Hippocampal formation (tissue), 2 donors: ENCODE results near the gene MAZ.

Experiments used
- DNase-seq, 2 donors: peaks; one replicate each; lab custom pipeline; 2025; lab: John Stamatoyannopoulos, UW

Gene MAZ

DNA sequence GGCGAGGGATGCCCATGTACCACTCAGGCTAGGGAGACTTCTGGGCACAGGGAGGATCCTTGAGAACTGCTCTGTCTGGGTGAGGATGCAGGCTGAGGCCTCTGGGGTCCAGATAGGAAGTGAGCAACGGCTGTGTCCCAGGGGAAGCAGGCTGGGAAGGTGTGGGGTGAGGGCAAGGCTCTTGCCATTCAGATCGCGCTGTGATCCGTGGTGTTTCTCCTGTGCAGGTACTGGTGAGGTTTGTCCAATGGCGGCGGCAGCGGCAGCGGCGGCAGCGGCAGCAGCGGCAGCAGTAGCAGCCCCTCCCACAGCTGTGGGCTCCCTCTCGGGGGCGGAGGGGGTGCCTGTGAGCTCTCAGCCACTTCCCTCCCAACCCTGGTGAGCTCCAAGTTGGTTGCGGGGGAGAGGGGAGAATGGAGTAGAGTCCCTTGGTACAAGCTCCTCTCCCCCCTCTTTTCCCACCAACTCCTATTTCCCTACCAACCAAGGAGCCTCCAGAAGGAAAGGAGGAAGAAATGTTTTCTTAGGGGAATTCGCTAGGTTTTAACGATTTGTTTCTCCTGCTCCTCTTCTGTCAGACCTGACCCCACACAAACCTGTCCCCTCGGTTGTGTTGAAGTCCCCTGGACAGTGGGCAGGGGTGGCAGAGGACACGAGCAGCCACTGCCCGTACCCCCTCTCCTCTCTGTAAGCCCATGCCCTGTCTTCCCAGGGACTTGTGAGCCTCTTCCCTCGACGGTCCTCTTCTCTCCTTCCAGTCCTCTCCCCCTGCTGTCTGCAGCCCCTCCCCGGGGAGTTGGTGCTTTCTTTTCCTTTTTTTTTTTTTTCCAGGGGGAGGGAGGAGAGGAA is 3.7 kb downstream of the MAZ start:
- DNase-seq = no peak

DNA sequence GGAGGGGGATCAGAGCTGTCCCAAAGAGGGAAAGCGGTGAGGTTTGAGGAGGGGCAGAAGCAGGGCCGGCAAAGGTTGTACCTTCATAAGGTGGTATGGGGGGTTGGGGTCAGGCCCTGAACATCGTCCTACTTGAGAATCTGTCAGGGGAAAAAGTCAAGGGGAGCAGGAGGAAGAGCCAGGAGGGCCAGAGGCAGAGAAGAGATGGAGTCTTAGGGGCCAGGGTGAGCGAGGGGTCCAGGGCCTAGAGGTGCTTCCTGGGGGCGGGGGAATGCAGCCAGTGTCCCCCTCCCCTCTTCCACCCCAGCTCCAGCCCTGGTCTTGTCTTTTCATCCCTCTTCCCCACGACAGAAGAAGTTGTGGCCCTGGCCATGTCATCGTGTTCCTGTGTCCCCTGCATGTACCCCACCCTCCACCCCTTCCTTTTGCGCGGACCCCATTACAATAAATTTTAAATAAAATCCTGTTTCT is 4.4 kb downstream of the MAZ start:
- DNase-seq = no peak

DNA sequence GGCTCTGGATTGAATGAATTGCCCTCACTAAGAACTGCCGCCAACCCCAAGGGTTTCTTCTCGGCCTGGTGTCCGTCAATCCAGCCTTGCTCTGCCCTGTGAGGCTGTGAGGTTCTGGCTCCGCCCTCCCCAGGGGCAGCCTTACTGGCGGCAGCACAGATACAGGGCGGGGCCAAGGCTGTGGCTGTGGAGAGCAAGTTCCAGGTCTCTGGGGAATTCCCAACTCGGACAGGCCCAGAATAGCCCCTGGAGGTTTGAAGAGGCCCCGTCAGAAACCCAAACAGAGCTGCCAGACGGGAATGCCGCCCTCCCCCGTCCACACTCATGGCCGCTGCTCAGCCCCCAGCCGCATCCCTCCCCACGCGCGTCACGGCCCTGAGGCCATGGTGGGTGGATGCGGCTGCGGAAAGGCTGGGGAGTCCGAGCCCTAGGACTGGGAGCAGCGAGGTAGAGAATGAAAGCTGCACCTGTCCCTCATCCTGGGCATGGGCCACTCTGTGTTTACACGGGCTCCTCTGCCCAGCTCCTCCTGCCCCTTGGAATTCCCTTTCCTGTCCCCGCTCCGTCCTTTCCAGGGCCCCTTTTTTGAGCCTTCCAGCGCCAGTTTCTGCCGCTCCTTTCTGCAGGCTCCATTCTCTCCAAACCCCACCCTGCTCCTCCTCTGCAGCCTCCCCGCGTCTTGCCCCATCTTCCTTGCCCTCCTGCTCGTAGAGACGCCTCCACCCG is 5.0 kb downstream of the MAZ start:
- peak; percentile 91 to 93 for DNase-seq

DNA sequence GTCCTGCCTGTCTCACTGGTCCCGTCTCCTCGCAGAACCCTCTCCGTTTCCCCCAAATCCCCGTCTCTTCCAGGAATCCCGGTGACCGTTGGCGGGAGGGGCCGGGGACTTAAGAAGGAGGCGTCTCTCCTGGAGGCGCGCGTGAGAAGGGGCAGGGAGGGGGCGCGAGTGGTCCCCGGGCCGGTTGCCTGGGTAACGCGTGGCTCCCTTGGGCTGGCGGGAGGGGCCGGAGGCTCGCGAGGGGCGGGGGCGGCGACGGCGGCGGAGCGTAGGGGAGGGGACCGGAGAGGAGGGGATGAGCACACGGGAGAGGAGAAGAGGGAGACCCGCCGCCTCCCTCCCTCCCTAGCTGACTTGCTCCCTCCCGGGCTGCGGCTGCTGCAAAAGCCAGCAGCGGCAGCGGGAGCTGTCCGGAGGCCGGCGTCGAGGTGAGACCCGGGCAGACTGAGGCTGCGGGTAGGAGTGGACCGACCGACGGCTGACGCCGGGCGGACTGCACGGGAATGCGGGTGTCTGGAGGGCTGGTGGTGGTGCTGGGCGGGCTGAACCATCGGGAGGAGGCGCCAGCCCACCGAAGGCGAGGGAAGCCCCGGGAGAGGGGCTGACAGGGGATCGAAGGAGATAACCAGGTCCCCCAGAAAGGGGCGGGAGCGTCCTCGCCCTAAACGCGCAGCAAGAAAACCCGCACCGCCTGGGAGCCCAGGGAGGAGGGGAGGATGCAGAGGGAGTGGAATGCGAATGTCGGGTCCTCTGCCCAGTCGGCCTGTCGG is 5.8 kb downstream of the MAZ start, which contains the start of gene PRRT2:
Gene PRRT2, plus strand, starts transcription at position 298 of the 770 bp plus-strand sequence. CDS start 862 bp downstream, outside the sequence.
- peak; percentile 57 to 60 for DNase-seq

DNA sequence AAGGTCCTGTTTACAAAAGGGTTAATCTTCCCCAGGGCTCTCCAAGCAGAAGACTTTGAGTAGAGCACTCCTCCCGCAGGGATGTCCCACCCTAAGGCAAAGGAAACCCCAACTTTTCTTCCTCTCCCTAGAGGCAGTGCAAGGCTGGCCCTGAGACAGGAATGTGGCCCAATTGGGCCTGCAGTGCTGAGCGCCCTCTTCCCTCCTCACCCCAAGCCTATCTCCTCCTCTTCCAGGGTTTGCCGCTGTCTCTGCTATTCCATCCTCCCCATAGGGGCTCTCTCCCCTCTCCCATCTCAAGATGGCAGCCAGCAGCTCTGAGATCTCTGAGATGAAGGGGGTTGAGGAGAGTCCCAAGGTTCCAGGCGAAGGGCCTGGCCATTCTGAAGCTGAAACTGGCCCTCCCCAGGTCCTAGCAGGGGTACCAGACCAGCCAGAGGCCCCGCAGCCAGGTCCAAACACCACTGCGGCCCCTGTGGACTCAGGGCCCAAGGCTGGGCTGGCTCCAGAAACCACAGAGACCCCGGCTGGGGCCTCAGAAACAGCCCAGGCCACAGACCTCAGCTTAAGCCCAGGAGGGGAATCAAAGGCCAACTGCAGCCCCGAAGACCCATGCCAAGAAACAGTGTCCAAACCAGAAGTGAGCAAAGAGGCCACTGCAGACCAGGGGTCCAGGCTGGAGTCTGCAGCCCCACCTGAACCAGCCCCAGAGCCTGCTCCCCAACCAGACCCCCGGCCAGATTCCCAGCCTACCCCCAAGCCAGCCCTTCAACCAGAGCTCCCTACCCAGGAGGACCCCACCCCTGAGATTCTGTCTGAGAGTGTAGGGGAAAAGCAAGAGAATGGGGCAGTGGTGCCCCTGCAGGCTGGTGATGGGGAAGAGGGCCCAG is 6.7 kb downstream of the MAZ start:
- DNase-seq = no peak

DNA sequence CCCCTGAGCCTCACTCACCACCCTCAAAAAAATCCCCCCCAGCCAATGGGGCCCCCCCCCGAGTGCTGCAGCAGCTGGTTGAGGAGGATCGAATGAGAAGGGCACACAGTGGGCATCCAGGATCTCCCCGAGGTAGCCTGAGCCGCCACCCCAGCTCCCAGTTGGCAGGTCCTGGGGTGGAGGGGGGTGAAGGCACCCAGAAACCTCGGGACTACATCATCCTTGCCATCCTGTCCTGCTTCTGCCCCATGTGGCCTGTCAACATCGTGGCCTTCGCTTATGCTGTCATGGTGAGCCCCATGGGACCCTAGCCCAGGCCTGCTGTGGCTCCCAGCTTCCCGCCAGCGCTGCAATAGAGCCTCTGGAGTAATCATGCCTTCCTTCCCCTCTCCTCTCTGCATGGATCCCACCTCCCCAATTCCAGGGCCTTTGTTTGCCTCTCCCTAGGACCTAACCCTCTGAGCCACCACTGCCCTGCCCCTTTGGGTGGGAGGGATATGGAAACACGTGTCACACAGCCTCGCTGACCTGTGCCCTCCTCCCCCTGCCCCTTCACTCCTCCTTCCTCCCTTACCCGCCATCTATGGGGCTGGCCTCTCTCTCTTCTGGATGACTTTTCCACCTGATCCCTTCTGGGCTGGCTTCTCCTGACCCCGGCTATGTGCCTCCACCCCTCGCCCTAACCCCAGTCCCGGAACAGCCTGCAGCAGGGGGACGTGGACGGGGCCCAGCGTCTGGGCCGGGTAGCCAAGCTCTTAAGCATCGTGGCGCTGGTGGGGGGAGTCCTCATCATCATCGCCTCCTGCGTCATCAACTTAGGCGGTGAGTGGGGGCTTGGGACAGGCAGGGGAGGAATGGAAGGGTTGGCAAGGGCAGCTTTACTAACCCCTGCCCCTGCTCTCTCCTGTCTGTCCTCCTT is 7.6 kb downstream of the MAZ start:
- no peak for DNase-seq

DNA sequence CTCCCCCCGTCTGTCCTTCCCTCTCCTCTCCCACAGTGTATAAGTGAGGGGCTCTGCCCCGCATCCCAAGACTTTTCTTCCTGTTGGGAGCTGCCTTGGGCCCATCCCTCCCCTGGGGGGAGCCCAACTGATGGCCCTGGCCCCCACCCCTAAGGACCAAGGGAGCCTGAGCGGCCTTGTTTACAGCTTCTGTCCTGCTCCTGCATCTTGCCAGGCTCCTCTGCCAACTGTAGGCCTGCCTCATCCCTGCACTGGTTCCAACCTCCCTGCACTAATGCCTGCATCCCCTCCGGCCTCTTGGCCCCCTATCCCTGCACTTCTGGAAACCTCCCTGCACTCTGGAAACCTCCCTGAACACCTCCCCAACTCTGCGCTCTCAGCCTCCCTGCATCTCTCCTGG is 8.3 kb downstream of the MAZ start:
- no peak for DNase-seq

DNA sequence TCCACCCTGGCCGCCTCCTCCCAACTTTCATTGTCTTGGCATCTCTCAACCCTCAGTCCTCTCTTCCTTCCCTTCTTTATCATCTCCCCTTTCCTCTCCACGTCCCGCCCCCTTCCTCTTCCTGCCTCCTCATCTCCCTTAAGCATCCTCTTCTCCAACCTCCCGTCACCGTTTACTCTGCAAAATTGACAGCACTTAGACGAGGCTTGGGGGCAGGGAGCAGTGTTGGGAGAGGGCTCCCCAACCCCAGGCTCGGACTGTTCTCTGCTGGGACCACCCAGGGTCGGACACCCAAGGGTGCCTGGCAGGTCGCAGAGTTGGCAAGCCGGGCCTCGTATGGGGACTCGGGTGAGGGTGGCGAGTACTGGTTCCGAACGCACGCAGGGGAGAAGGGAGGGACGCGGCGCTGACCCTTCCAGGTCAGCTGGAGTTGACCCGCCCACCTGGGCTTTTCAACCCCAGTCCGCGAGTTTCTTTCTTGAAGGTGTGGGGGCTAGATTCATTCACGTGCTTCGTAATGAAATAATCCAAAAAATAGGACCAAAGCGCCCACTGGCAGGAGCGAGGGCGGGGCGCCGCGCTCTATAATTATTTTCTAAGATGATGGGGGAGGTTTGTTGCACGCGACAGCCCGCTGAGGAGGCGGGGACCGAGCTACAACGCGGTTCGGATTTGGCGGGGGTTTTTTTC is 8.8 kb downstream of the MAZ start:
- no peak for DNase-seq

DNA sequence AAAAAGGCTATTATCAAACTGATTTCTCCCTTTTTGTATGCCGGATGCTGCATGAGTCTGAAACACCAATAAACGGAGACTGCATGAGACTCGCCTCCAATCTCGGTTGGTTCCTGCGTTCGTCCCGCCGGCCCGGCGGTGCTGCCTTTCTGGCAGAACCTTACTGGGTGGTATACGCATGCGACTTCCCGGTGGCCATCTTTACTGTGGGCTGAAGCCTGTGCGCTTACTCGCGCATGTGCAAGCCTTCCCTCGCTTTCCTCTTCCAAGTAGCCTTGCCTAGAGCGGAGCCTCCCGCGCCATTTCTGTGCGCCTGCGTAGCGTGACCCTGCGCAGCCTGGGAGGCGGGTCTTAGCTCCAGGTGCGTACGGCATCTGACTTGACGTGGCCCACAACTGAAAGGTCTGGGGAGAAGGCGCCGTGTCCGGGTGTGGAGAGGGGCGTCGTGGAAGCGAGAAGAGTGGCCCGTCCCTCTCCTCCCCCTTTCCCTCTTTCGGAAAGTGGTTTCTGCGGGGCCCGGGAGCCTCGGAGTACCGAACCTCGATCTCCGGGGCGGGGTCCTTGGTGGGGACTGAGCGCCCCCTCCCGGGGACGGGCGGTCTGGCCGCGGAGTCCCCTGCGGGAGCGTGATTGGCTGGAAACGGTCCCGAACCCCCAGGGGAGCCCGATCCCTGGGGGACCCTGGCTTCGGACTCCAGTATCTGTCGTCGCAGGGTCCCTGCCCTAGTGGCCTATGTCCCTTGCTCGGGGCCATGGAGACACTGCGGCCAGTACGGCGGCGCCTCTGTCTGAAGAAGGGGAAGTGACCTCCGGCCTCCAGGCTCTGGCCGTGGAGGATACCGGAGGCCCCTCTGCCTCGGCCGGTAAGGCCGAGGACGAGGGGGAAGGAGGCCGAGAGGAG is 9.7 kb downstream of the MAZ start, which contains the start of gene PAGR1:
Gene PAGR1, plus strand, starts transcription at position 360 of the 901 bp plus-strand sequence. Its CDS starts 374 bp downstream, at position 734.
- DNase-seq = peak; percentile 96 to 97

DNA sequence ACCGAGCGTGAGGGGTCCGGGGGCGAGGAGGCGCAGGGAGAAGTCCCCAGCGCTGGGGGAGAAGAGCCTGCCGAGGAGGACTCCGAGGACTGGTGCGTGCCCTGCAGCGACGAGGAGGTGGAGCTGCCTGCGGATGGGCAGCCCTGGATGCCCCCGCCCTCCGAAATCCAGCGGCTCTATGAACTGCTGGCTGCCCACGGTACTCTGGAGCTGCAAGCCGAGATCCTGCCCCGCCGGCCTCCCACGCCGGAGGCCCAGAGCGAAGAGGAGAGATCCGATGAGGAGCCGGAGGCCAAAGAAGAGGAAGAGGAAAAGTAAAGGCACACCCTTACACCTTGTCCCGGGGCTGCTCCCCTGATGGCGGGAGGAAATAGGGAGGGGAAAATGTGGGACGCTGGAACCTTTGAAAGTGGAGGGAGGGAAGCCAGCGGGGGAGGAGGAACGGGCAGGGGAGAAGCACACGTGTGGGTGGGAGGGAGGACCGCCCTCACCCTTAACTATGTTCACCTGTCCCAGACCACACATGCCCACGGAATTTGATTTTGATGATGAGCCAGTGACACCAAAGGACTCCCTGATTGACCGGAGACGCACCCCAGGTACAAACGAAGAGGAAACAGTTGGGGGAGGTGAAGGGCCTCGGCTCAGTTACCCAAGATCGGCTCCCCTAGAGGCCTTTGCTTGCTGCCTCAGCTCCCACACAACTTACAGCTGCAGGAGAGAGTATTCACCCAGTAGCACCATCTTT is 10.5 kb downstream of the MAZ start:
- DNase-seq = peak in 1 of 2 donors; percentile 59

DNA sequence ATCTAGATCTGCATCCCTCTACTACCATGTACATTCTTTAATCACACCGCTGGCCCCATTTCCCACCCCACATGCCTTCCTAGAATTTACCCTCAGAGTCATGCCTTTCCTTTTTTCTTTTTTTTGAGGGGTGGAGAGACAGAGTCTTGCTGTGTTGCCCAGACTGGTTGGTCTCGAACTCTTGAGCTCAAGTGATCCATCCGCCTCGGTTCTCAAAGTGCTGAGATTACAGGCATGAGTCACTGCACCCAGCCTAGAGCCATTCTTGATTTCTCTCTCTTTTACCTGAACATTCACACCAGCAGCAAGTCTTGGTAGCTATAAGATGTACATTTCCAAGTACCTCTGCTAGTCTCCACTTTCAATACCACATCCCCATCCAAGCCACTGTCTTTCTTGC is 11.8 kb downstream of the MAZ start:
- DNase-seq = no peak

DNA sequence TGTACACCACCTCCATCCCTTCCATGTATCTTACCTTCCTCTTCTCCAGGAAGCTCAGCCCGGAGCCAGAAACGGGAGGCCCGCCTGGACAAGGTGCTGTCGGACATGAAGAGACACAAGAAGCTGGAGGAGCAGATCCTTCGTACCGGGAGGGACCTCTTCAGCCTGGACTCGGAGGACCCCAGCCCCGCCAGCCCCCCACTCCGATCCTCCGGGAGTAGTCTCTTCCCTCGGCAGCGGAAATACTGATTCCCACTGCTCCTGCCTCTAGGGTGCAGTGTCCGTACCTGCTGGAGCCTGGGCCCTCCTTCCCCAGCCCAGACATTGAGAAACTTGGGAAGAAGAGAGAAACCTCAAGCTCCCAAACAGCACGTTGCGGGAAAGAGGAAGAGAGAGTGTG is 13.2 kb downstream of the MAZ start:
- no peak for DNase-seq

DNA sequence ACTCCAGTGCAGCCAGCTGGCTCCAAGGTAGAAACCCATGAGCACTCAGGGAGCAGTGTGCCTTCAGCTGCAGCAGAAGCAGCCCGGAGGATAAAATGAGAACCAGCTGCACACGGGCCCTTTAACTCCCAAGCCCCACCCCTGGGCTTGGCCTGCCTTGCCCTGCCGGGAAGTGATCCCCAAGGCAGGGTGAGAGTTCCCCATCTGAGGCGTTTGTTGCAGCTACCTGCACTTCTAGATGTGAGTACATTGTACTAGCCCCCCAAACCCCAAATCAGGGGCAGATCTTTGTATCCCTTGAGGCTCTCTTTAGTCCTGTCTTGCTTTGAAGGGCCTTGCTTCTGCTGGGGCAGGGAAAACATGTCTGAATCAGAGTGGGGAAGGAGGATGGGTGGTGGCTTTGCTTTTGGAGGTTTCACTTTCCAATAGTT is 14.0 kb downstream of the MAZ start, which contains the start of gene MVP:
Gene MVP, plus strand, starts transcription at position 192 of the 431 bp plus-strand sequence. CDS start 10,088 bp downstream, outside the sequence.
- peak; percentile 38 to 46 for DNase-seq

DNA sequence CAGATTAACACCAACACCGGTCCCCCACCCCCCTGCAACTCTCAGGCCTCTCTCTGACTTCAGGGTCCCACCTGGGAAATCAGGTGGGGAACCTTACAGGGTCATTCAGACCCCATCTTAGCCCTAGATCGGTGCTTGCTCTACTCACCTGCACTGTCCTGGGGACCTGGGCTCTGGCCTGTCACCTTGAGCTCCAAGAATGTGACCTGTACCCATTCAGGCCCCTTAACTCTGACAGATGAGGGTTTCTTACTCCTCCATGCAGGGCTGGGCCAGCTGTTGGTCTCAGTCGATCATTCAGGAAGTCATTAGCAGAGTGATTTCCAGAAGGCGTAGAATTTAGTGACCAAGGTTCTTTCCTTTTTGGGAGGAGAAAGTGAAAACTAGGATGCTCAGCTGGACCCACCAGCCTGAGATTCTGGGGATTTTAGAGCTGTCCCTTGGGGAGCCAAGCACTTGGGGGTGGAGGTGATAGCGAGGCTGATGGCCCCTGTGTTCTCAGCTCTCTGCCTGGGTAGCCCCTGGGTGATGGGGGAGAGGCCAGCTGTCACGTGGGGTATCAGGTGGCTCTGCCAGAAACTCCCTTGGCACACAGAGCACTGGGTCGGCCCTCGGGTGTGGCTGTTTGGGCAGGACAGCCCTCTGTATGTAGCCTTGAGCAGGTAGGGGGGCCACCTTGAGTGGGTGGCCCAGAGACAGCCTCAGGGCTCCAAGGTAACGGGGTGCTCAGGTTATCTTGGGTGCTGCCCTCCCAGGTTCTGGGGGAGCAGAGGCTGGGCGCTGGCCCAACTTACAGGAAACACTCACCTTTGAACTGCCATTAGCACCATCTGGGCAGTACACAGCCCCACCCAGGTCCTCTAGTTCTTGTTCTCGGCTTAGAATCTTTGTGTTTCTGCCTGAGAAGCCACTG is 14.7 kb downstream of the MAZ start:
- DNase-seq = no peak

DNA sequence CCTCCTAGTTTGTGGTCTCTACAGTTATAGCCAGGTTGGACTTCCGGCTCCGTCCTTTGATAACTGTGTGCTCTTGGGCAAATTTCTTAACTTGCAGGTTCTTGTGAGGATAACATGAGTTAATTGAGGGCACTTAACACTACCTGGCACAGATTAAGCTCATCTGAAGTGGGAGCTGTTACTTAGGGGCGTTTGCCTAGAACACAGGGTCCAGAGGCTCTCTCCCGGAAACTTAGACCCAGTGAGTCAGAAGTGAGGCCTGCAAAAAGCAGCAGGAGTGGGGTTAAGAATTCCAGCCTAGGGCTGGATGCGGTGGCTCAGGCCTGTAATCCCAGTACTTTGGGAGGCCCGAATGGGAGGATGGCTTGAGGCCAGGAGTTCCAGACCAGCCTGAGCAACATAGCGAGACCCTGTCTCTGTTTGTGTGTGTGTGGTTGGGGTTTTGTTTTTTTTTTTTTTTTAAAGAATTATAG is 15.3 kb downstream of the MAZ start:
- no peak for DNase-seq

DNA sequence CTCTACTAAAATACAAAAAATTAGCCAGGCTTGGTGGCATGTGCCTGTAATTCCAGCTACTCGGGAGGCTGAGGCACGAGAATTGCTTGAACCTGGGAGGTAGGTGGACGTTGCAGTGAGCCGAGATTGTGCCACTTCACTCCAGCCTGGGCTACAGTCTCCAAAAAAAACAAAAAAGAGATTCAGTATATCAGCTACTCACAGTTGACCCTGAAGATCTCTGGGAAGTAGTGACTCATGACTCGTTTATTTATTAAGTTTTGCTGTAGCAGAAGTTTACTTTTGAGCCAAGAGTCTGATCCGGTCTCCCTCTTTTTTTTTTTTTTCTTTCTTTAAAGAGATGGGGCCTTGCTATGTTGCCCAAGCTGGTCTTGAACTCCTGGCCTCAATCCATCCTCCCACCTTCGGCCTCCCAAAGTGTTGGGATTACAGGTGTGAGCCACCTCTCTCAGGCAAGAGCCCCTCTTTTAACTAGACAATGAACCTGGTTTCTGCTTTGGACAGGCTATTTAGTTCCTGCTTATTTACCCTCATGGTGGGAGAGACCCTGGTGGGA is 18.3 kb downstream of the MAZ start:
- no peak for DNase-seq
